Adrenal gland (tissue), 5 donors: ENCODE results near the gene PASD1.

Source experiments
- CTCF ChIP-seq, 6 experiments: fragments of 450-650 bp in 4 of 6; fragments of 200-600 bp in 2 of 6; sonication (generic) in 1 of 6; IDR thresholded peaks; 1 replicate in 5 of 6; 2 replicates in 1 of 6; pipeline versions ENCODE4 v1.5.1 to v1.8.0; 2016 to 2021; ENCODE audit warnings: antibody characterized with exemption in 6 of 6, mild to moderate bottlenecking in 2 of 6, moderate library complexity in 1 of 6
- POLR2A ChIP-seq, 2 donors: fragments of 450-650 bp; IDR thresholded peaks; one replicate each; pipeline ENCODE4 v1.6.1; 2017; ENCODE audit warnings: antibody characterized with exemption in 2 of 2, mild to moderate bottlenecking in 2 of 2, moderate library complexity in 1 of 2
- donor health status: DM: no; HTN: no; CAD: no.

GRCh38 chrX:151710457-151710856 lies 147.0 kb downstream of the PASD1 start:
- TF ChIP-seq CTCF (IDR thresholded peaks at IDR 0.05) (no peak), POLR2A (IDR thresholded peaks at IDR 0.05) (no peak)
